Measurements from ENCODE around the gene ENDOD1. TPM values are rescaled to one million over a fixed set of nuclear protein-coding genes. Genes with fewer than 3 reads are reported as not detected.

The ENDOD1 gene
- total and polyA plus RNA-seq, 3 donors from 2014 or later = 28.9 to 71.8 (median 55.6) TPM

GRCh38 chr11:95155385-95155784 lies 65.7 kb downstream of the ENDOD1 start:
- DNase-seq = no peak
- TF ChIP-seq POLR2A (IDR thresholded peaks at IDR 0.05) (no peak), CTCF (IDR thresholded peaks at IDR 0.05) (no peak)
- H3K4me1 ChIP-seq = peaks cover 24% of the 10 kb centered on the region
- no peaks in the 10 kb centered on the region for H3K9me3 ChIP-seq
- no peak overlapping the region for H3K27ac ChIP-seq
- H3K4me3 ChIP-seq = no peak overlapping the region
- no peaks in the 10 kb centered on the region for H3K36me3 ChIP-seq (ENCODE audit: low read depth, missing control alignments)
- 97 to 98% methylated on average over 4 of the region's 4 CpGs for WGBS, 2 donors
- H3K27me3 ChIP-seq = no peaks in the 10 kb centered on the region
- intact Hi-C loops (cut with DNase I; ENCODE audit: low total_unique reads) = loop anchor here (10.0 kb wide), 1 partner anchor 549 kb away; no protein-coding TSS in a partner anchor

DNA sequence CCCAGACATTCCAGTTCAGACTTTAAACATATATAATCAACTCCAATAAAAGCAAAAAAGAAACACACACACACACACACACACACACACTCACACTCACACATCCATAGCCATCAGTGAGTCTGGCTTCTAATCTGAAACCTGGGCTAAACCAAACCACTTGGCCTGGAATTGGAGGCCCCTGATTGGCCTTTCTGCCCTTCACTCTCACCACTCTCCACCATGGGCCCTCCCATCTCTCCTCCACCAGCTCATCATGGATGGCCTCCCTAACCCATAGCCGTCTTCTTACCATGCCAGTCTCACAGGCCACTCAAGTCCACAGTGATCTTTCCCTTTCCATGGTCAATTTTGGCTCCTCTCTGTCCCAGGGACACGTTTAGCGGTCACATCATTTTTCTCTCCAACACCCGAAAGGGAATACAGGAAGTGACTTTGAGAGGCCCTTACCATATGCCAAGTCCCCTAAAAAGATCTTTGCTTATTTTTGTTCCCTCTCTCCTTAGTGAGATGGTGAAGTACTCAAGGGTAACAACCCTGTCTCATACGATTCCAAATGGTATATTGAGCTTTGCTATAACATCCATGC lies 66.6 kb downstream of the ENDOD1 start:
- no peaks in the 10 kb centered on the region for H3K27me3 ChIP-seq
- H3K4me3 ChIP-seq = no peak overlapping the region
- H3K9me3 ChIP-seq = no peaks in the 10 kb centered on the region
- no peaks in the 10 kb centered on the region for H3K36me3 ChIP-seq (ENCODE audit: low read depth, missing control alignments)
- peak overlapping the region in 1 of 2 donors; percentile 72 for H3K27ac ChIP-seq
- H3K4me1 ChIP-seq = peaks cover 24% of the 10 kb centered on the region
- WGBS, 2 donors = 76 to 78% methylated on average over 5 of the region's 5 CpGs
- no peak for DNase-seq
- intact Hi-C loops (cut with DNase I; ENCODE audit: low total_unique reads) = loop anchor here (10.0 kb wide), 1 partner anchor 549 kb away; no protein-coding TSS in a partner anchor
- TF ChIP-seq CTCF (IDR thresholded peaks at IDR 0.05) = no peak
- TF ChIP-seq POLR2A (IDR thresholded peaks at IDR 0.05) = no peak

- intact Hi-C loops (cut with DNase I; ENCODE audit: low total_unique reads) = loop anchor here (10.0 kb wide), 1 partner anchor 548 kb away; no protein-coding TSS in a partner anchor
- Histone ChIP-seq H3K4me1 (peaks cover 20% of the 10 kb centered on the region), H3K9me3 (no peaks in the 10 kb centered on the region), H3K4me3 (no peak overlapping the region), H3K36me3 (ENCODE audit: low read depth, missing control alignments) (no peaks in the 10 kb centered on the region), H3K27ac (peak overlapping the region; percentile 63 to 72), H3K27me3 (no peaks in the 10 kb centered on the region)
- whole genome bisulfite sequencing, 2 donors = 40 to 51% methylated on average over 7 of the region's 7 CpGs
- peak; percentile 68 for DNase-seq
- TF ChIP-seq POLR2A (IDR thresholded peaks at IDR 0.05) (no peak), CTCF (IDR thresholded peaks at IDR 0.05) (no peak)
Measured at GRCh38 chr11:95156916-95157541, 67.4 kb downstream of the ENDOD1 start.

DNA sequence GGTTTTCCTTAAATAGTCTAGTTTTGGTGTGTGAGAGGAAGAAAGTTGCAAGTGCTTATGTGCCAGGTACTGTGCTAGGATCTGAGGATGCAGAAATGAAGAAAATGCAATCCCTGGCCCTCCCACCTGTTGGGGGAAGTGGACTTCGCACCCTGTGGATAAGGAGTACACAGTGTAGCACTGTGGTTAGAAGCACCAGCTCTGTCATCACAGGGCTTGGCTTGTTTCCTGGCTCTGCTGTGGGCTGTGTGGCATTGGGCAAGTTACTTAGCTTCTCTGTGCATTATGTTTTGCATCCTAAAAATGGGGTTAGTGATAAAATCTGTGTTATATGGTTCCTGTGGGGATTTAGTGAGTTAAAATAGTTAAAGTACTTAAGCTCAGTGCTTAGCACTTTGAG lies 68.2 kb downstream of the ENDOD1 start:
- no peaks in the 10 kb centered on the region for H3K36me3 ChIP-seq (ENCODE audit: low read depth, missing control alignments)
- peaks cover 15% of the 10 kb centered on the region for H3K4me1 ChIP-seq
- TF ChIP-seq CTCF (IDR thresholded peaks at IDR 0.05) (no peak), POLR2A (IDR thresholded peaks at IDR 0.05) (no peak)
- 86 to 92% methylated on average over 1 of the region's 1 CpG for WGBS, 2 donors
- no peaks in the 10 kb centered on the region for H3K9me3 ChIP-seq
- no peak for DNase-seq
- peak overlapping the region in 1 of 2 donors; percentile 72 for H3K27ac ChIP-seq
- no peak overlapping the region for H3K4me3 ChIP-seq
- intact Hi-C loops (cut with DNase I; ENCODE audit: low total_unique reads) = loop anchor here (10.0 kb wide), 1 partner anchor 547 kb away; no protein-coding TSS in a partner anchor
- no peaks in the 10 kb centered on the region for H3K27me3 ChIP-seq
